HG03469 (cell line): ENCODE results near the gene TMEM134.

Experiments used
- ATAC-seq: cut with Tn5 transposase; IDR thresholded peaks from one replicate; pipeline ENCODE4 v1.9.1; 2021; ENCODE audit warnings: mild to moderate bottlenecking, moderate library complexity, moderate number of reproducible peaks; ENCODE audit not compliant: unreplicated experiment

Gene TMEM134

DNA sequence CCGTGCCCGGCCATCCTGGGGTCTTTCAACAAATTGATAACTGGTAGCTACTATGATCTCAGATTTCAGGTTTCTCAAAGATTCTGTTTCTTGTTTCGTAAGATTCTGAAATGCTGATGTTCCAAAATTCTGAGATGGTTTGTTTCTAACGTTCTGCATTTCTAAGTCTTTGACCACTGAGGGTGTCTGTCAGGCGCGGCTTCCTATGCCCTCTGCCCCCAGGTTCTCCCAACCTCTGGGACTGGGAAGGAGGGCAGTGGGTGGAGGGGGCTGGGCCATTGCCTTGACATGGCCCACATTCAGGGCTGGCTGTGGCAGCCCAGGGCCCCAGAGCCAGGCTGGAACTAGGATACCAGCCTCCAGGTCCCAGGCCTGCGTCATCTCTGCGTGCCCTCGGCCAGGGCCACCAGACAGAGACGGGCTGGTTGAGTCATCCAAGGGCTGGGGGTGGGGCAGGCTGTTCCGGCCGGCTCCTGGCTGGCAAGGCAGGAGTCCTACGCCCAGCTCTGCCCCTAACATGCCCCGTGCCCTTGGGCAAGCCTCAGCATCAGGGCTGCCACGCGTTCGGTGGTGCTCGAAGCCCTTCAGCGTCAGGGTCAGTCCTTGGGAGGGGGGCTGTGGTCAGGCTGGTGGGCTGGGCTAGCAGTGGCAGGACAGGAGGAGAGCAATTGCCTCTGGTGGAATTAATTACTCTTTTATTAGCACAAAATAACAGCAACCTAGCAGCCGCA is 5.2 kb downstream of the TMEM134 start:
- ATAC-seq = no peak

DNA sequence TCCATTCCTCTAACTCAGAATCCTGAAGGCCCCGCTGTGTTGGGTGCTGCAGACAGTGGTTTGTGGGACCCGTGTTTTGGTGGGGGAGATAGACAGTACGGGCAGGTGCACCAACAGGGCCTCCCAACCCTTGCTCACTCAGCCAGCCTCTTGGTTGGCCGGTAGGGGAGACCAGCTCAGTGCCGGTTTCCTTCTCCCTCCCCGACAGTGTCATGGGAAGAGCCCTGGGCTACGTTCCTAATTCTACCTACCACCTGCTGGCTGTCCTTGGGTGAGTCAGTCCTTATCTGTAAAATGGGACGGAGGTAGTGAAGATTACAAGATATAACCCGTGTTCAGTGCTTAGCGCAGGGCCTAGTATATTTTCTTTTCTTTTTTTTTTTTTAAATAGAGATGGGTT is 5.9 kb downstream of the TMEM134 start:
- no peak for ATAC-seq

DNA sequence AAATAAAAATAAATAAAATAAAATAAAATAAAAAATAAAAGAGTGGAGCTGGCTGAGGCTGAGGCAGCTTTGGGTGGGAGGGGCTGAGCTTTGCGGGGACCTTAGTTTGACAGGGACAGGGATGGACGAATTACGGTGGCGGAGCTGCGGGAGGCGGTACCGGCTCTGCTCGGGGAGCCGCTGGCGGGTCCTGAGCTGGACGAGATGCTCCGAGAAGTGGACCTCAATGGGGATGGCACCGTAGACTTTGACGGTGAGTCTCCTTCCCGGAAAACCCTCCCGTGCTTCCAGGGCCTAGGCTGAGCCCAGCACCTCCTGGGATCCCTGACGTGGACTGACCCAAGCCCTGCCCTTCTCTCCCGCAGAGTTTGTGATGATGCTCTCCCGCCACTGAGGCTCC is 10.8 kb downstream of the TMEM134 start:
- ATAC-seq = no peak

- no peak for ATAC-seq
Observed at GRCh38 chr11:67457453-67457852, 11.6 kb downstream of the TMEM134 start.

GRCh38 chr11:67456068-67456705 is 12.9 kb downstream of the TMEM134 start:
- ATAC-seq = no peak

- ATAC-seq = no peak
Observed at GRCh38 chr11:67455054-67455453, 14.0 kb downstream of the TMEM134 start, which contains the start of gene CABP4. CABP4 (plus strand) TSS chr11:67455354; CDS start chr11:67455424, 70 bp downstream.

DNA sequence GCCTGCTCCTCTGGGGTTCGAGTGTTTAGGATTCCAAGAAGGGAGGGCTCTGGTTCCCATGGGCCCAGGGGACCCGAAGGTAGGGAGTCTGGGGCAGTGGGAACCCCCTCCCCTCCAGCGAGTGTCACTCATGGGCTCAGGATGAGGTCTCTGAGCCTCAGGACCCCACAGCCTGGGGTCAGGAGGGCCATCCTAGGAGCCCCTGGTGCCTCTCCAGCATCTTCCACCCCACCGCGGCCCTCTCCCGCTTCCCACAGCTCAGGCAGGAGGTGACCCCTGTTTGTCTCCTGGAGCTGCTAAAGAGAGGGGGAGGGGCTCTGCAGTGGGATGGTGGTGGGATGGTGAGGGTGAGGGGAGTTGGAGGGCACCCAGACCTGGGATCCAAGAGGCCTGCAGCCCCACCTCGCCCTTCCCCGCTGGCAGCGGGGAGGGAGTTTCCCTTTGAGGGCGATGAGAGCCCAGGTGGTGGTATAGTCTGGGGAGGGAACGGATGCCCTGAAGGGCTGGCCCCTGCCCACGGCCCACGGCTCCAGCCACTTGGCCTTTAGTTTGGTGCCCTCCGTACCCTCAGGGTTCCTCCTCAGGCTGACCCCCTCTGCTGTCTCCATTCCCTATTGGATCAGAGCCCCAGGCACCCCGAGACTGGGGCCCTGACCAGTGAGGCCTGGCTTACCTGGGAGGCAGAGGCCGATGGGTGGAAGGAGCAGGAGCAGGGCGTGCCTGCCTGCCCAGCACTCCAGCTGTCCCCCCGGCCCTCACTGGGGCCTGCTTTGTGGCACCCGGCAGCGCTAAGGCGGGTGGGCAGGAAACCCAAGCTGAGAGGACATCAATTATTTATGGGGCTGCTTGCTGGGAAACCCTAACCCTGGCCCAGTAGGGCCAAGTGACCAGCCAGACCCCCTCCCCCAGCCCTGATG is 15.0 kb downstream of the TMEM134 start:
- no peak for ATAC-seq

DNA sequence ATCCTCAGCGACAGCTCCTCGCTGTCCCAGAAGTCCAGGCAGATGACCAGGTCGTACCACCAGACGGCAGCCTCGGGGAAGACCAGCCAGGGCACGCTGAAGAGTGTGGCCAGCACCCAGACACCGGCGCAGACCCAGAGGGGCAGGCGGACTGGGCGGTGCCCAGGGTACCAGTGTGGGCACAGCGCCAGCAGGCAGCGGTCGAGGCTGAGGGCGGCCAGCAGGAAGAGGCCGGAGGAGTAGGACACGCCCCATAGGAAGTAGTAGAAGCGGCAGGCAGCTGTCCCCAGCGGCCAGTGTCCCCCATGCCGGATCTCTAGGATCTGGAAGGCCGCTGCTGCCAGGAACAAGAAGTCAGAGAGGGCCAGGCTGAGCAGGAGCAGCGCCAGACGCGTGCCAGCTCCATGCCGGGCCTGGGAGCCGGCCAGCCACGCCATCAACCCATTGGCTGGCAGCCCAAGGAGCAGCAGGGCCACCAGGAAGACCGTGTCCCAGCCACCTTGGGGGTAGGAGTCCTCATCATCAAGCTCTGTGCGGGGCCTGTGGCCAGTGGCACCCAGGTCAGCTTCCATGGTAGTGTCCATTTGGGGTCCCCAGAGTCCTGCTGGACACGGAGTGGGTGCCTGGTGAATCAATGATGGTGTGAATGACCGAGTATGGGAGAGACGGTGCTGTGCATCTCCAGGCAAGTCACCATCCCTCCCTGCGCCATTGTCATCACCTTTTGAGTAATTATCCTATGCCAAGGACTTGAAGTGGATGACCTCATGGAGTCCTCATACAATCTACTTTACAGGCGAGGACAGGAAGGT is 16.7 kb downstream of the TMEM134 start, which contains the start of gene GPR152:
Gene GPR152, minus strand, starts transcription at position 589 of the 812 bp plus-strand sequence. Its CDS starts 5 bp downstream, at position 584.
- no peak for ATAC-seq

DNA sequence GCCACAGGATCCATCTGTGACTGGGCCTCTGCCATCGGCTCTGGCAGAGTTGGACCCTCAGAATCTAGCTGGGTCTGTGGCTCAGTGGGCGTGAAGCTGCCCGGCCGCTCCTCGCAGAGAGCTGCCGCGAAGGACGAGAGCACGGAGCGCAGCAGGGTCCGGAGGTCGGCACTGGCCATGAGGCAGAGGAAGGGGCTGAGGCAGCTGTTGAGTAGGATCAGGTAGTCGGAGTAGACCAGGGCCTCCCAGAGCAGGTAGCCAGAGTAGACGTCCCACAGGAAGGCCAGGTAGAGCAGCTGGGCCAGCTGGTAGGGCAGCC is 17.4 kb downstream of the TMEM134 start:
- no peak for ATAC-seq

- no peak for ATAC-seq
Observed at GRCh38 chr11:67450796-67451657, 18.0 kb downstream of the TMEM134 start.

GRCh38 chr11:67449116-67449844 is 19.8 kb downstream of the TMEM134 start:
- ATAC-seq = no peak

- ATAC-seq = no peak
Observed at GRCh38 chr11:67448220-67448609, 20.8 kb downstream of the TMEM134 start.

DNA sequence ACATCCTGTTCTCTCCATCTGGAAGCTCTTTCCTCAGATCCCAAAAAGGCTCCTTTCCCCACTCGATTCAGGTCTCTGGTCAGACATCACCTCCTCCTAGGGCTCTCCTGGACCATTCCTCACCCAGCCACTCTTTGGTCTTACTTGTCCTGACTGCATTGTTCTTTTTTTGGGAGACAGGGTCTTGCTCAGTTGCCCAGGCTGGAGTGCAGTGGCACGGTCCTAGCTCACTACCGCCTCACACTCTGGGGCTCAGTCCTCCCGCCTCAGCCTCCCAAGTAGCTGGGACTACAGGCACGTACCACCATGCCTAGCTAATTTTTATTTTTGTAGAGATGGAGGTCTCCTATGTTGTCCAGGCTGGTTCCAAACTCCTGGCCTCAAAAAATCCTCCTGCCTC is 23.5 kb downstream of the TMEM134 start:
- ATAC-seq = no peak

GRCh38 chr11:67442504-67443404 is 26.3 kb downstream of the TMEM134 start:
- no peak for ATAC-seq

GRCh38 chr11:67441731-67442351 is 27.2 kb downstream of the TMEM134 start:
- ATAC-seq = no peak

GRCh38 chr11:67441098-67441563 is 27.9 kb downstream of the TMEM134 start:
- no peak for ATAC-seq
